Measurements from ENCODE around the gene MAEA.

MAEA gene

DNA sequence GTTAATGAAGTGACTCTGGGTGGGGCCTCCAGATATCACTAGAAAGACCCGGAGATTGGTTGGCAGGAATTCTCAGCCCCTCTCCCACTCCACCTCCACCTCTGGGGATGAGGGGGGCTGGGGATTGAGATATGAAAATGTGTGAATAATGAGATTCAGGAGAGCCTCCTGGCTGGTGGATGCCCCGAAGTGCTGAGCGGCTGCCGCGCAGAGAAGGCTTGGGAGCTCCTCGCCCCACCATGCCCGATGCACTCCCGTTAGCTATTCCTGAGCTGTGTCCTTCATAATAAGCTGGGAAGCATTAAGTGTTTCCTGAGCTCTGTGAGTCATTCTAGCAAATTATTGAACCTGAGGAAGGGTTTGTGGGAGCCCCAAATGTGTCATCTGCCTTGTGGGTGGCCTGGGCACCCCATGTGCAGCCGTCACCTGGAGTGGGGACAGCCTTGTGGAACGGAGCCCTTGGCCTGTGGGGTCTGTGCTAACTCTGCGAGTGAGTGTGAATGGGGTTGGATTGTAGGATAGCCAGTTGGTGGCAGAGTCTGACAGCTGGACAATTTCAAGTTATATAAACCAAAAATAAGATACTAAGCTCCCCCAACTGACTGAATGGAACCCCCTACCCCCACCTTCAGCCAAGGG, 4.4 kb upstream of the MAEA start:
- no peaks in the 10 kb centered on the region for H3K36me3 ChIP-seq (ENCODE audit: insufficient read depth)
- H3K4me1 ChIP-seq (ENCODE audit: low read depth, poor library complexity, severe bottlenecking), result no peaks in the 10 kb centered on the region
- no peak overlapping the region for H3K4me3 ChIP-seq (IDR thresholded peaks at IDR 0.05; ENCODE audit: insufficient read depth, low read depth, low read length)
- no peaks in the 10 kb centered on the region for H3K27me3 ChIP-seq (ENCODE audit: insufficient read depth, low read depth)
- TF ChIP-seq, protein P1, sequence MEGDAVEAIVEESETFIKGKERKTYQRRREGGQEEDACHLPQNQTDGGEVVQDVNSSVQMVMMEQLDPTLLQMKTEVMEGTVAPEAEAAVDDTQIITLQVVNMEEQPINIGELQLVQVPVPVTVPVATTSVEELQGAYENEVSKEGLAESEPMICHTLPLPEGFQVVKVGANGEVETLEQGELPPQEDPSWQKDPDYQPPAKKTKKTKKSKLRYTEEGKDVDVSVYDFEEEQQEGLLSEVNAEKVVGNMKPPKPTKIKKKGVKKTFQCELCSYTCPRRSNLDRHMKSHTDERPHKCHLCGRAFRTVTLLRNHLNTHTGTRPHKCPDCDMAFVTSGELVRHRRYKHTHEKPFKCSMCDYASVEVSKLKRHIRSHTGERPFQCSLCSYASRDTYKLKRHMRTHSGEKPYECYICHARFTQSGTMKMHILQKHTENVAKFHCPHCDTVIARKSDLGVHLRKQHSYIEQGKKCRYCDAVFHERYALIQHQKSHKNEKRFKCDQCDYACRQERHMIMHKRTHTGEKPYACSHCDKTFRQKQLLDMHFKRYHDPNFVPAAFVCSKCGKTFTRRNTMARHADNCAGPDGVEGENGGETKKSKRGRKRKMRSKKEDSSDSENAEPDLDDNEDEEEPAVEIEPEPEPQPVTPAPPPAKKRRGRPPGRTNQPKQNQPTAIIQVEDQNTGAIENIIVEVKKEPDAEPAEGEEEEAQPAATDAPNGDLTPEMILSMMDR (conservative IDR thresholded peaks at IDR 0.05; ENCODE audit: low read depth, low read length), result no peak
- no peaks in the 10 kb centered on the region for H4K20me1 ChIP-seq (ENCODE audit: insufficient read depth)
- peaks cover 3% of the 10 kb centered on the region; the same call in 1 of the 2 replicates for H3K79me2 ChIP-seq (ENCODE audit: insufficient read depth, low read depth)
- no peak overlapping the region for H3K4me2 ChIP-seq
- no peak overlapping the region for H3K9ac ChIP-seq
- no peak overlapping the region for H3K27ac ChIP-seq
- no peak overlapping the region for H2AFZ ChIP-seq (ENCODE audit: low read depth)

DNA sequence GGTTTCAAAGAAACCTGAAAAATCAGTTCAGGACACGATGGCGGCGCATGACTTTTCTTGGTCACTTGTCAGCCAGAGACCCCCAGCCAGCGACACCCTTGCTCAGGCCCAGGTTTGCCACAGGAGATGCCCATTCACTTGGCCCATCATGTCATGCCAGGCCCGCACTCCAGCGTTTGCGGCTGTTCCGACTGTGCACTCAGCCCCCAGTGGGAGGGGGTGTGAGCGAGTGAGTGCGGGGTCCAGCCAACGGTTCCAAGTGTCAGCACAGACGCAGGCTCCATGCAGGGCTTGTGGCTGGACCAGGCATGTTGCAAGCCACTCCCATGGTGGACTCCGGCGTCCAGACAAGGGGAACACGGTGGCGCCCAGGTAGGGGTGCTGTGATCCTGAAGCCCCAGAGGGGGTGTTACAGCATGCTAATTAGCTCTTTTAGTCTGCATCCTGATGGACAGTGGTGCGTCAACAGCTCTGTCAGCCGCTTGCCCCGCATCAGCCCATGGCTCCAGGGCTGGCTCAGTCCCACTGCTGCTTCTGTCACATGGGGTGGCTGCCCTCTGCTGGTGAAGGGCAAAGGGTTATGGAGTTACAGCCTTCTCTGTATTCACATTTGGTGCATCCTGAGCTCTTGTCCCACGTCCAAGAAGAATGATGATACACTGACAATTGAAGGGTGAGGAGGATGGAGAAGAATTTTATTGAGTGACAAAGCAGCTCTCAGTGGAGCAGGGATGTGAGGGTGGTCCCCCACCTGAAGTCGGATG, 3.7 kb upstream of the MAEA start:
- no peaks in the 10 kb centered on the region for H3K27me3 ChIP-seq (ENCODE audit: insufficient read depth, low read depth)
- H3K27ac ChIP-seq, result no peak overlapping the region
- H3K4me3 ChIP-seq (IDR thresholded peaks at IDR 0.05; ENCODE audit: insufficient read depth, low read depth, low read length), result no peak overlapping the region
- no peaks in the 10 kb centered on the region for H3K36me3 ChIP-seq (ENCODE audit: insufficient read depth)
- no peak overlapping the region for H2AFZ ChIP-seq (ENCODE audit: low read depth)
- H3K4me2 ChIP-seq, result no peak overlapping the region
- H4K20me1 ChIP-seq (ENCODE audit: insufficient read depth), result no peaks in the 10 kb centered on the region
- no peak overlapping the region for H3K9ac ChIP-seq
- TF ChIP-seq, protein P1 (conservative IDR thresholded peaks at IDR 0.05; ENCODE audit: low read depth, low read length), result 0 out of 2 replicates have a peak, but pooled peaks have one; percentile 22
- H3K4me1 ChIP-seq (ENCODE audit: low read depth, poor library complexity, severe bottlenecking), result peaks cover 2% of the 10 kb centered on the region
- peaks cover 10% of the 10 kb centered on the region; the same call in 1 of the 2 replicates for H3K79me2 ChIP-seq (ENCODE audit: insufficient read depth, low read depth)

- Histone ChIP-seq H3K27ac (peak overlapping the region; percentile 45; the same call in 1 of the 2 replicates), H2AFZ (ENCODE audit: low read depth) (peak overlapping the region; percentile 59; the same call in 1 of the 2 replicates), H3K4me2 (peak overlapping the region; percentile 51; the same call in 1 of the 2 replicates), H3K27me3 (ENCODE audit: insufficient read depth, low read depth) (no peaks in the 10 kb centered on the region), H3K36me3 (ENCODE audit: insufficient read depth) (no peaks in the 10 kb centered on the region), H3K4me3 (IDR thresholded peaks at IDR 0.05; ENCODE audit: insufficient read depth, low read depth, low read length) (peak overlapping the region; percentile 53), H3K79me2 (ENCODE audit: insufficient read depth, low read depth) (peaks cover 36% of the 10 kb centered on the region; the same call in 1 of the 2 replicates), H4K20me1 (ENCODE audit: insufficient read depth) (no peaks in the 10 kb centered on the region), H3K4me1 (ENCODE audit: low read depth, poor library complexity, severe bottlenecking) (peaks cover 18% of the 10 kb centered on the region), H3K9ac (no peak overlapping the region; the same call in 1 of the 2 replicates)
- TF ChIP-seq, protein P1 (conservative IDR thresholded peaks at IDR 0.05; ENCODE audit: low read depth, low read length), result no peak
These were observed 905 bp upstream of the MAEA start for GRCh38 chr4:1288786-1289185.

GRCh38 chr4:1290165-1290977, 680 bp downstream of the MAEA start:
- TF ChIP-seq, protein P1 (conservative IDR thresholded peaks at IDR 0.05; ENCODE audit: low read depth, low read length), result no peak
- no peaks in the 10 kb centered on the region for H3K27me3 ChIP-seq (ENCODE audit: insufficient read depth, low read depth)
- peaks cover 18% of the 10 kb centered on the region for H3K4me1 ChIP-seq (ENCODE audit: low read depth, poor library complexity, severe bottlenecking)
- peaks cover 39% of the 10 kb centered on the region; the same call in 1 of the 2 replicates for H3K79me2 ChIP-seq (ENCODE audit: insufficient read depth, low read depth)
- no peak overlapping the region for H2AFZ ChIP-seq (ENCODE audit: low read depth)
- H3K9ac ChIP-seq, result peak overlapping the region; percentile 66
- H3K36me3 ChIP-seq (ENCODE audit: insufficient read depth), result no peaks in the 10 kb centered on the region
- H3K4me2 ChIP-seq, result peak overlapping the region; percentile 80
- peak overlapping the region; percentile 45; the same call in 1 of the 2 replicates for H3K27ac ChIP-seq
- no peaks in the 10 kb centered on the region for H4K20me1 ChIP-seq (ENCODE audit: insufficient read depth)
- peak overlapping the region; percentile 25 for H3K4me3 ChIP-seq (IDR thresholded peaks at IDR 0.05; ENCODE audit: insufficient read depth, low read depth, low read length)

All from KMS-11 (cell line).